Upper lobe of right lung (tissue), 1 donor: ENCODE results near the gene SSC5D. TPM values are rescaled to one million over a fixed set of nuclear protein-coding genes. Genes with fewer than 3 reads are reported as not detected.

Source experiments
- ATAC-seq: fragments of 200-7000 bp; cut with Tn5 transposase; one replicate; pipeline ENCODE4 v1.9.1; 2020; ENCODE audit warnings: mild to moderate bottlenecking, moderate library complexity
- DNase-seq: peaks from one replicate; pipeline ENCODE4 v3.0.0-alpha.2; 2020
- H3K27ac ChIP-seq: fragments of 200-600 bp; one replicate; pipeline ENCODE4 v1.8.0; 2022
- H3K27me3 ChIP-seq: fragments of 200-600 bp; one replicate; pipeline ENCODE4 v1.8.0; 2022; ENCODE audit warnings: mild to moderate bottlenecking
- H3K36me3 ChIP-seq: fragments of 200-600 bp; one replicate; pipeline ENCODE4 v1.8.0; 2022
- H3K4me1 ChIP-seq: fragments of 200-600 bp; one replicate; pipeline ENCODE4 v1.8.0; 2022
- H3K4me3 ChIP-seq: fragments of 200-600 bp; one replicate; pipeline ENCODE4 v1.8.0; 2022; ENCODE audit warnings: mild to moderate bottlenecking
- H3K9me3 ChIP-seq: fragments of 200-600 bp; one replicate; pipeline ENCODE4 v1.8.0; 2022
- intact Hi-C: fragments of 100-400 bp; cut with DNase I; formaldehyde crosslinking; loops from one replicate; pipeline ENCODE4 v1.11.0; 2022
- total RNA-seq: library from RNA; stranded (reverse); fragmentation: NEBNext Ultra II Directional; extraction: Animal tissue kit (Norgen Biotek cat#: 25700); gene quantifications from one replicate; pipeline ENCODE4 v1.2.1, GENCODE V29; 2021
- TF ChIP-seq, protein P1 (sequence below): fragments of 200-600 bp; IDR thresholded peaks from one replicate; pipeline ENCODE4 v1.8.0; 2022; ENCODE audit warnings: antibody characterized with exemption
- donor health status: DM: no; HTN: yes; CAD: no; lungs with severe emphysema.

Gene SSC5D
- total RNA-seq, 1 donor from 2014 or later: 6.0 TPM

DNA sequence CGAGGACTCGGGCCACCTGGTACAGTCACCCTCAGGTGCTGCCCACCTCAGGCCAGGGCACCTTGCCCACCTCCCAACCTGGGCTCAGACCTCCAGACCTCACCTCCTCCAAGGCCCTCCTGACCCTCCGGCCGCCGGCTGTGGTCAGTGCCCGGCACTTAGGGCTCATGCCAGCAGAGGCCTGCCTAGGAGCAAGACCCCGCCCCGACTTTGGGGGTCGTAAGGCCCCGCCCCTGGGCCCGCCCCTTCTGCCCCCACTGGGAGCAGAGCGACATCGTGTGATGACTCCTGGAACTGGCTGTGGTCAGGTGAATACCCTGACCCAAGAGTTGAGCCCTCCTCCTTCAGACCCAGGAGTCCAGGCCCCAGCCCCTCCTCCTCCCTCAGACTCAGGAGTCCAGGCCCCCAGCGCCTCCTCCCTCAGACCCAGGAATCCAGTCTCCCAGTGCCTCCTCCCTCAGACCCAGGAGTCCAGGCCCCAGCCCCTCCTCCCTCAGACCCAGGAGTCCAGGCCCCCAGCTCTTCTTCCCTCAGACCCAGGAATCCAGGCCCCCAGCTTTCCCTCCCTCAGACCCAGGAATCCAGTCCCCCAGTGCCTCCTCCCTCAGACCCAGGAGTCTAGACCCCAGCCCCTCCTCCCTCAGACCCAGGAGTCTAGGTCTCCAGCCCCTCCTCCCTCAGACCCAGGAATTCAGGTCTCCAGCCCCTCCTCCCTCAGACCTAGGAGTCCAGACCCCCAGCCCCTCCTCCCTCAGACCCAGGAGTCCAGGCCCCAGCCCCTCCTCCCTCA is 48.9 kb downstream of the SSC5D start, which contains the start of gene SBK2:
TSS of gene SBK2 (minus strand) at position 183 of the 790 bp plus-strand sequence. CDS start 839 bp downstream, outside the sequence.
- Histone ChIP-seq H3K9me3 (no peaks in the 10 kb centered on the region), H3K4me3 (no peak within 1 kb of the TSS), H3K36me3 (no peaks in the 10 kb centered on the region), H3K27ac (no peak within 1 kb of the TSS), H3K27me3 (no peaks in the 10 kb centered on the region), H3K4me1 (no peaks in the 10 kb centered on the region)
- TF ChIP-seq, protein P1, sequence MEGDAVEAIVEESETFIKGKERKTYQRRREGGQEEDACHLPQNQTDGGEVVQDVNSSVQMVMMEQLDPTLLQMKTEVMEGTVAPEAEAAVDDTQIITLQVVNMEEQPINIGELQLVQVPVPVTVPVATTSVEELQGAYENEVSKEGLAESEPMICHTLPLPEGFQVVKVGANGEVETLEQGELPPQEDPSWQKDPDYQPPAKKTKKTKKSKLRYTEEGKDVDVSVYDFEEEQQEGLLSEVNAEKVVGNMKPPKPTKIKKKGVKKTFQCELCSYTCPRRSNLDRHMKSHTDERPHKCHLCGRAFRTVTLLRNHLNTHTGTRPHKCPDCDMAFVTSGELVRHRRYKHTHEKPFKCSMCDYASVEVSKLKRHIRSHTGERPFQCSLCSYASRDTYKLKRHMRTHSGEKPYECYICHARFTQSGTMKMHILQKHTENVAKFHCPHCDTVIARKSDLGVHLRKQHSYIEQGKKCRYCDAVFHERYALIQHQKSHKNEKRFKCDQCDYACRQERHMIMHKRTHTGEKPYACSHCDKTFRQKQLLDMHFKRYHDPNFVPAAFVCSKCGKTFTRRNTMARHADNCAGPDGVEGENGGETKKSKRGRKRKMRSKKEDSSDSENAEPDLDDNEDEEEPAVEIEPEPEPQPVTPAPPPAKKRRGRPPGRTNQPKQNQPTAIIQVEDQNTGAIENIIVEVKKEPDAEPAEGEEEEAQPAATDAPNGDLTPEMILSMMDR: no peak
- no peak for DNase-seq
- intact Hi-C loops: no loop called here
- ATAC-seq: no peak

DNA sequence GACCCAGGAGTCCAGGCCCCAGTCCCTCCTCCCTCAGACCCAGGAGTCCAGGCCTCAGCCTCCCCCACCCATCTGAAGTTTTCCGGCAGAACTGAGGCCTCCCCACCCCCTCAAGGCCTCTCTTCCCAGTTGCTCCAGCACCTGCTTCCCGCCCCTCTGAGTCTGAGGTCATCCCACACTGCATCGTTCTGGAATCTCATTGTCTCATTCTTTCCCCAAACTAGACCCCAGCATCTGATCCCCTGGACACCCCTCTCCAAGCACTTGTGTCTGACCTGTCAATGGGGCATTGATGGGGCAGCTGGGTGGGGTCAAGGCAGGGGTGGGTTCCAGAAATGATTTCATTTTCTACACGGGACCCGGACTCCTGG is 49.5 kb downstream of the SSC5D start:
- TF ChIP-seq, protein P1: no peak
- no peak overlapping the region for H3K4me3 ChIP-seq
- H3K27ac ChIP-seq: no peak overlapping the region
- intact Hi-C loops: no loop called here
- no peaks in the 10 kb centered on the region for H3K4me1 ChIP-seq
- ATAC-seq (no peak), DNase-seq (no peak)
- H3K9me3 ChIP-seq: no peaks in the 10 kb centered on the region
- H3K36me3 ChIP-seq: no peaks in the 10 kb centered on the region
- no peaks in the 10 kb centered on the region for H3K27me3 ChIP-seq

DNA sequence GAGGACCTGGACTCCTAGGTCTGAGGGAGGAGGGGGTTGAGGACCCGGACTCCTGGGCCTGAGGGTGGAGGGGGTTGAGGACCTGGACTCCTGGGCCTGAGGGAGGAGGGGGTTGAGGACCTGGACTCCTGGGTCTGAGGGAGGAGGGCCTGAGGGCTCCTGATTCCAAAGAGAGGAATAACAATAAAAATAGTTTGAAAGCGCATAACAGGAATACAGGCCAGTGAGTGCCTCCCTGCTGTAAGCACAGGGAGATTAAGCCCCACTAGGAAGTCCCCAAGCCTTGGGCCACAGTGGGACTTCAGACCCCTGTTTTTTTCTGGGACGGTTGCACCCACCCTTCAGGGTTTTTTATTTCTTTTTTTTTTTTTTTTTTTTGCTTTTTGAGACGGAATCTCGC is 49.9 kb downstream of the SSC5D start:
- TF ChIP-seq, protein P1: no peak
- no peaks in the 10 kb centered on the region for H3K4me1 ChIP-seq
- no peaks in the 10 kb centered on the region for H3K36me3 ChIP-seq
- no peak overlapping the region for H3K27ac ChIP-seq
- H3K4me3 ChIP-seq: no peak overlapping the region
- intact Hi-C loops: no loop called here
- DNase-seq (no peak), ATAC-seq (no peak)
- no peaks in the 10 kb centered on the region for H3K27me3 ChIP-seq
- H3K9me3 ChIP-seq: no peaks in the 10 kb centered on the region

DNA sequence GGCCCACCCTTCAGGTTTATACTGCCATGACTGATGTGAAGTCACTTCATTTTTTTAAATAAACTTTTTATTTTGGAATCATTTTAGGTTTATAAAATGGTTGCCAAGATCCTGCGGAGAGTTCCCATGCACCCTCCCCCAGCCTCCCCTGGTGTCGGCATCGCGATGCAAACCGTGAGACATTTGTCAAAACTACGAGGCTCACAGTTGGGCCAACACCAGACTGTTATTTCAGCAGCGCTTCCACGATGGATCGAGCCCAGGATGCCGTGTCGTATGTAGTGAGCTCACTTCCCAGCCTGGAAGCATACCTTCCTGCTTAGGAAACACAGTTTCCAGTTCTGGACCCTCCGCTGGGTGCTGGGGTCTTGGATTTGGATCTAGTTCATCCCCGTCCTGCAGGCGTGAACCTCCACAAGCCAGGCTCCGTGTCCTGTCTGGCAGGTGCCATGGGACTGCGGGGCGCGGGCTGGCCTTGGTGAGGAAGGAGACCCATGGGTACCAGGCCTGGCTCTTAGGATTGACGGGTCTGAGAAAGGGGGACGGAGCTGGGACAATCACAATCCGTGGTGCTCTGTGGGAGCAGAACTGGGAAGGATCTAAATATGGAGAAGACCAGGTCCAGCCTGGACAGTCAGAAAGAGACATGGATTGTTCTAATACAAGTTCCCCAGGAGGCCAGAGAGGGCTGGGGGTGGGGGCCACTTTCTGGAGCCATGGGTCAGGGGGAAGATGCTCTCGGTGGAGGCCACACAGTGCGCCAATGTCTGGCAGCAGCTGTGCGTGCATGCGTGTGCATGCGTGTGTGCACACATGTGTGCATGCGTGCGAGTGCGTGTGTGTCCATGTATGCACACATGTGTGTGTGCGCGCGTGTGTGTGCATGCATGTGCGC is 51.1 kb downstream of the SSC5D start:
- intact Hi-C loops: no loop called here
- no peaks in the 10 kb centered on the region for H3K9me3 ChIP-seq
- no peaks in the 10 kb centered on the region for H3K36me3 ChIP-seq
- no peak overlapping the region for H3K27ac ChIP-seq
- H3K27me3 ChIP-seq: no peaks in the 10 kb centered on the region
- no peak overlapping the region for H3K4me3 ChIP-seq
- ATAC-seq (no peak), DNase-seq (no peak)
- H3K4me1 ChIP-seq: no peaks in the 10 kb centered on the region
- TF ChIP-seq, protein P1: no peak

DNA sequence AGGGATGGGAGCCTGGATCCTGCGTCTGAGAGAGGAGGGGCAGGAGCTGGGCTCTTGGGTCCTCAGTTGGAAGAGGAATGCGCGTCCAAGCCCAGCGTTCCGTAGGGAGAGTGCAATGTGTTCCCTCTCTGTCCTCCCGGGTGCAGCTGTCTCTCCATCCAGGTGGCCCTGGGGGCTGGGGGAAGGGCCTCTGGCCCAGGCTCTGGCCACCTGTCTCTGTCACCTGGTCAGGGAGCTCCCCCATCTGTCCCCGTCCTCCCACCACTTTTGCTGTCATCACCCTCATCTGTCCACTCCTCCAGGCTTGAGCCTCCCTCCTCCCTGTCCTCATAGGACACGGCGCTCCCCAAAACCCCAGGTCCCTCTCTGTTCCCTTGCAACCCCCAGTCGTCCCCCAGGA is 52.4 kb downstream of the SSC5D start:
- Histone ChIP-seq H3K27me3 (no peaks in the 10 kb centered on the region), H3K27ac (no peak overlapping the region), H3K4me3 (no peak overlapping the region), H3K4me1 (no peaks in the 10 kb centered on the region), H3K9me3 (no peaks in the 10 kb centered on the region), H3K36me3 (no peaks in the 10 kb centered on the region)
- DNase-seq: no peak
- TF ChIP-seq, protein P1: no peak
- intact Hi-C loops: no loop called here
- ATAC-seq: no peak
